Loucy (cell line): Measurements from ENCODE around the gene FFAR4.

ENCODE experiments used
- H2AFZ ChIP-seq: fragments of 200-600 bp; sonication (generic); 2 replicates; pipeline ENCODE4 v1.6.0; 2016; ENCODE audit warnings: antibody characterized with exemption, mild to moderate bottlenecking, low read length, moderate library complexity
- H3F3A ChIP-seq: fragments of 200-600 bp; 2 replicates; pipeline ENCODE4 v1.6.0; 2016; ENCODE audit warnings: antibody characterized with exemption, low read depth, mild to moderate bottlenecking
- H3K27me3 ChIP-seq: fragments of 200-600 bp; sonication (generic); 2 replicates; pipeline ENCODE4 v1.6.1; 2014; ENCODE audit warnings: low read length, mild to moderate bottlenecking; ENCODE audit not compliant: insufficient read depth, poor library complexity, severe bottlenecking
- H3K36me3 ChIP-seq: fragments of 200-600 bp; sonication (generic); 2 replicates; pipeline ENCODE4 v1.6.1; 2016; ENCODE audit warnings: low read length; ENCODE audit not compliant: insufficient read depth
- H3K4me1 ChIP-seq: fragments of 200-600 bp; sonication (generic); 2 replicates; pipeline ENCODE4 v1.5.1; 2014; ENCODE audit warnings: low read length, mild to moderate bottlenecking; ENCODE audit not compliant: insufficient read depth, poor library complexity, severe bottlenecking
- H3K4me2 ChIP-seq: fragments of 200-600 bp; sonication (generic); 2 replicates; pipeline ENCODE4 v1.6.0; 2014; ENCODE audit warnings: antibody characterized with exemption, low read length, low read depth, mild to moderate bottlenecking; ENCODE audit not compliant: poor library complexity, severe bottlenecking
- H3K4me3 ChIP-seq: fragments of 200-600 bp; sonication (generic); 2 replicates; pipeline ENCODE4 v1.5.1; 2014; ENCODE audit warnings: low read length, mild to moderate bottlenecking, mixed read lengths; ENCODE audit not compliant: poor library complexity, severe bottlenecking
- H3K79me2 ChIP-seq: fragments of 200-600 bp; sonication (generic); 2 replicates; pipeline ENCODE4 v1.6.1; 2014; ENCODE audit warnings: low read length; ENCODE audit not compliant: insufficient read depth
- H3K9ac ChIP-seq: fragments of 200-600 bp; sonication (generic); 2 replicates; pipeline ENCODE4 v1.6.0; 2014; ENCODE audit warnings: mild to moderate bottlenecking, low read depth, low read length, moderate library complexity; ENCODE audit not compliant: poor library complexity, severe bottlenecking
- H3K9me2 ChIP-seq: fragments of 200-600 bp; sonication (generic); replicated peaks from 2 replicates; pipeline ENCODE4 v1.6.1; 2016; ENCODE audit warnings: low read depth, low read length, mixed read lengths
- H3K9me3 ChIP-seq: fragments of 200-600 bp; sonication (generic); 2 replicates; pipeline ENCODE4 v1.6.1; 2014; ENCODE audit warnings: mild to moderate bottlenecking, antibody characterized with exemption, low read length, low read depth; ENCODE audit not compliant: insufficient read depth
- H4K20me1 ChIP-seq: fragments of 200-600 bp; sonication (generic); 2 replicates; pipeline ENCODE4 v1.6.0; 2014; ENCODE audit warnings: antibody characterized with exemption, low read length, mild to moderate bottlenecking; ENCODE audit not compliant: insufficient read depth, poor library complexity, severe bottlenecking
- EZH2phosphoT487 ChIP-seq: fragments of 200-600 bp; IDR thresholded peaks from 2 replicates; pipeline ENCODE4 v1.6.1; 2018; ENCODE audit warnings: antibody characterized with exemption, mild to moderate bottlenecking, moderate library complexity, borderline replicate concordance
- TF ChIP-seq, protein P1 (sequence below): fragments of 200-600 bp; sonication (generic); conservative IDR thresholded peaks from 2 replicates; pipeline ENCODE4 v1.5.1; 2014; ENCODE audit warnings: mild to moderate bottlenecking, antibody characterized with exemption, low read length

Gene FFAR4

DNA sequence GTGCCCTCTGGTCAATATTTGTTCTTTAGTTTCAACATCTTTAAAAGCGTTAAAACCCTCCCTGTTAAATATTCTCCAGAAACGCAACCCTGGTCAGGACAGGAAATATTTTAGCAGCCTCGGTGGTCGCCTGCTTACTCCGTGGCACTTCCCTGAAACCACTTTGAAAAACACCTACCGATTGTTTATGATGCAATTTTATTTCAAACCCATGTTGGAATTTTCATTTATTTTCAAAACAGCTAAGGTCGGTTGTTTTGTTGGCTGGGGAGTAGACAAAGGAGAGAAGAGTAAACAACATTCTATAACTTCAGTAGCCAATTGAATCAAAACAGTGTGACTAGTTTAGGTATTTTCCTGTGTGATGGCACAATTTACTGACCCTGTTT is 35.3 kb downstream of the FFAR4 start:
- Histone ChIP-seq H4K20me1 (no peaks in the 10 kb centered on the region), H3K4me1 (no peaks in the 10 kb centered on the region), H3K9ac (no peak overlapping the region), H3K79me2 (no peaks in the 10 kb centered on the region), H3K9me3 (no peaks in the 10 kb centered on the region), H3F3A (no peaks in the 10 kb centered on the region), H3K4me3 (no peak overlapping the region), H3K4me2 (no peak overlapping the region), H3K27me3 (no peaks in the 10 kb centered on the region), H3K36me3 (no peaks in the 10 kb centered on the region), H3K9me2 (no peaks in the 10 kb centered on the region), H2AFZ (no peak overlapping the region)
- TF ChIP-seq, protein P1, sequence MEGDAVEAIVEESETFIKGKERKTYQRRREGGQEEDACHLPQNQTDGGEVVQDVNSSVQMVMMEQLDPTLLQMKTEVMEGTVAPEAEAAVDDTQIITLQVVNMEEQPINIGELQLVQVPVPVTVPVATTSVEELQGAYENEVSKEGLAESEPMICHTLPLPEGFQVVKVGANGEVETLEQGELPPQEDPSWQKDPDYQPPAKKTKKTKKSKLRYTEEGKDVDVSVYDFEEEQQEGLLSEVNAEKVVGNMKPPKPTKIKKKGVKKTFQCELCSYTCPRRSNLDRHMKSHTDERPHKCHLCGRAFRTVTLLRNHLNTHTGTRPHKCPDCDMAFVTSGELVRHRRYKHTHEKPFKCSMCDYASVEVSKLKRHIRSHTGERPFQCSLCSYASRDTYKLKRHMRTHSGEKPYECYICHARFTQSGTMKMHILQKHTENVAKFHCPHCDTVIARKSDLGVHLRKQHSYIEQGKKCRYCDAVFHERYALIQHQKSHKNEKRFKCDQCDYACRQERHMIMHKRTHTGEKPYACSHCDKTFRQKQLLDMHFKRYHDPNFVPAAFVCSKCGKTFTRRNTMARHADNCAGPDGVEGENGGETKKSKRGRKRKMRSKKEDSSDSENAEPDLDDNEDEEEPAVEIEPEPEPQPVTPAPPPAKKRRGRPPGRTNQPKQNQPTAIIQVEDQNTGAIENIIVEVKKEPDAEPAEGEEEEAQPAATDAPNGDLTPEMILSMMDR: no peak
- no peak for TF ChIP-seq EZH2phosphoT487

DNA sequence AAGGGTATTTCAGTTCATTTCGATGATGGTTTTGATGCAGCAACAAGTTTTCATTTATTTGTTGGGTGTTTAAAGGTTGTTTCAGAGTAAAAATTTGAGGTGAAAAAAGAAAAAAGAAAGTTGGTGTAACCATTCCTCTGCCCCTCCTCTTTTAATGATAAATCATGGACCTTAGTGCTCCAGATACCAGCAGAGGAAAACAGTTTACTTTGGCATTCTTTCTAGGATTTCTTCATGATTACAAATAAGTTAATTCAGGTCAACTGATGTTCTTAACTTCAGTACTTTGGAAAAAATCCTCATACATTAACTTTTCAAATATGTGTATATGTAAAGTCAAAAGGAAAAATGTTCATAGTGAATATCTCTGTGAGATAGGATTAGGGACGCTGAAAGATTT is 36.6 kb downstream of the FFAR4 start:
- no peak overlapping the region for H3K9ac ChIP-seq
- no peaks in the 10 kb centered on the region for H4K20me1 ChIP-seq
- no peak overlapping the region for H3K4me2 ChIP-seq
- no peaks in the 10 kb centered on the region for H3K79me2 ChIP-seq
- H3K9me2 ChIP-seq: no peaks in the 10 kb centered on the region
- H3F3A ChIP-seq: no peaks in the 10 kb centered on the region
- H2AFZ ChIP-seq: no peak overlapping the region
- no peaks in the 10 kb centered on the region for H3K36me3 ChIP-seq
- H3K27me3 ChIP-seq: no peaks in the 10 kb centered on the region
- no peaks in the 10 kb centered on the region for H3K4me1 ChIP-seq
- no peaks in the 10 kb centered on the region for H3K9me3 ChIP-seq
- TF ChIP-seq EZH2phosphoT487: no peak
- TF ChIP-seq, protein P1: no peak
- no peak overlapping the region for H3K4me3 ChIP-seq

DNA sequence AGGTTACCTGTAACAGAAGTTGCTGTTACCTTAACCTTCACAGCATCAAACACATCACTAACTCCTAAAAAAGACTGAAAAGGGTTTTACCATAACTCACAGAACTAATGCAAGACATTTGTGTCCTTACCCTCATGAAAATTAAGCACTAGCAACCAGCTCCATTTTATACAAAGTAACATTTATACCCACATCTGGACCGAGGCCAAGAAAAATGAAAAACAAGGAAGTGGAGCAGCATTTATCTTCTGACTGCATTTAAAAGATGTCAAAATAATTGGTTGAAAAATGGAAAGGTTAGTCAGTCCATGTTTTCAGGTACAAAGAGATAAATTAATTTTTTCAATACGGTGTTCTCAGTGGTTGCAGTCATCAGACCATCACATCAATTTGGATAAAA is 37.7 kb downstream of the FFAR4 start:
- Histone ChIP-seq H3F3A (no peaks in the 10 kb centered on the region), H3K4me1 (no peaks in the 10 kb centered on the region), H3K9ac (no peak overlapping the region), H3K9me2 (no peaks in the 10 kb centered on the region), H2AFZ (no peak overlapping the region), H3K36me3 (no peaks in the 10 kb centered on the region), H3K9me3 (no peaks in the 10 kb centered on the region), H3K4me3 (no peak overlapping the region), H3K79me2 (no peaks in the 10 kb centered on the region), H3K27me3 (no peaks in the 10 kb centered on the region), H4K20me1 (no peaks in the 10 kb centered on the region), H3K4me2 (no peak overlapping the region)
- no peak for TF ChIP-seq EZH2phosphoT487
- TF ChIP-seq, protein P1: no peak
